Thoracic aorta (tissue), 2 donors: Measurements from ENCODE around the gene ODF4. TPM values are rescaled to one million over a fixed set of nuclear protein-coding genes. Genes with fewer than 3 reads are reported as not detected.

Experiments used
- ATAC-seq: fragments of 150-250 bp; one replicate; pipeline ENCODE4 v1.8.0; 2017; ENCODE audit warnings: low read depth; ENCODE audit not compliant: insufficient number of reproducible peaks, low FRiP score
- DNase-seq: peaks from one replicate; pipeline ENCODE4 v3.0.0-alpha.2; 2020; ENCODE audit warnings: low spot score
- H3K27ac ChIP-seq, 2 donors: fragments of 200-600 bp; sonication (generic); 1 replicate in 1 of 2; 2 replicates in 1 of 2; pipeline ENCODE4 v1.5.1; 2016; ENCODE audit warnings: mild to moderate bottlenecking in 2 of 2, moderate library complexity in 2 of 2
- H3K27me3 ChIP-seq: fragments of 200-600 bp; sonication (generic); replicated peaks from 2 replicates; pipeline ENCODE4 v1.6.0; 2016; ENCODE audit warnings: mild to moderate bottlenecking; ENCODE audit not compliant: insufficient read depth
- H3K36me3 ChIP-seq: fragments of 200-600 bp; sonication (generic); one replicate; pipeline ENCODE4 v1.5.1; 2016
- H3K4me1 ChIP-seq, 2 donors: fragments of 200-600 bp; sonication (generic); 1 replicate in 1 of 2; 2 replicates in 1 of 2; pipeline versions ENCODE4 v1.5.1 to v1.6.0; 2016; ENCODE audit warnings: low read depth in 2 of 2, mild to moderate bottlenecking in 1 of 2; ENCODE audit not compliant: control insufficient read depth in 1 of 2
- H3K4me3 ChIP-seq: fragments of 200-600 bp; sonication (generic); 2 replicates; pipeline ENCODE4 v1.5.1; 2016; ENCODE audit warnings: mild to moderate bottlenecking
- H3K9me3 ChIP-seq: fragments of 200-600 bp; sonication (generic); 2 replicates; pipeline ENCODE4 v1.5.1; 2016
- total RNA-seq, 2 donors: library from RNA; depleted of rRNA; stranded (reverse); fragments of >200 nt; gene quantifications; one replicate each; pipeline versions ENCODE4 v1.1.0 to v1.2.3, GENCODE V29; 2016
- TF ChIP-seq, protein P1 (sequence below): fragments of 200-600 bp; sonication (generic); IDR thresholded peaks from one replicate; pipeline ENCODE4 v1.5.1; 2019; ENCODE audit warnings: antibody characterized with exemption

The ODF4 gene
- total RNA-seq, 2 donors from 2014 or later = not detected

DNA sequence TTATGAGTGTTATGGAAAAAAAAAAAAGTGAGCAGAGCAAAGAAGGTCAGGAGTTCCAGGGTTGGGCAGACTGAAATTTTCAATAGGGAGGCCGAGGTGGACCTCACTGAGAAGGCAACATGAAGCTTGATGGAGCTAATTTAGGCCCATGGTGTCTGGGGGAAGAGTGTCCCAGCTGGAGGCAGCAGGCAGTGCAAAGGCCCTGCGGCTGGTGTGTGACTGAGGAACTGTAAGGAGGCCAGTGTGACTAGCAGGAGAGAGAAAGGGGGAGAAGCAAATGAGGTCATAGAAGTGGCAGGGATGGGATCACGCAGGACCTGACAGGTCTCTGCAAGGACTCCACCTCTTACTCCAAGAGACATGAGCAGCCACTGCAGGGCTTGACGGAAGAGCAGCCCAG, 19.4 kb upstream of the ODF4 start:
- ATAC-seq (no peak), DNase-seq (no peak)
- no peak overlapping the region for H3K27ac ChIP-seq
- TF ChIP-seq, protein P1, sequence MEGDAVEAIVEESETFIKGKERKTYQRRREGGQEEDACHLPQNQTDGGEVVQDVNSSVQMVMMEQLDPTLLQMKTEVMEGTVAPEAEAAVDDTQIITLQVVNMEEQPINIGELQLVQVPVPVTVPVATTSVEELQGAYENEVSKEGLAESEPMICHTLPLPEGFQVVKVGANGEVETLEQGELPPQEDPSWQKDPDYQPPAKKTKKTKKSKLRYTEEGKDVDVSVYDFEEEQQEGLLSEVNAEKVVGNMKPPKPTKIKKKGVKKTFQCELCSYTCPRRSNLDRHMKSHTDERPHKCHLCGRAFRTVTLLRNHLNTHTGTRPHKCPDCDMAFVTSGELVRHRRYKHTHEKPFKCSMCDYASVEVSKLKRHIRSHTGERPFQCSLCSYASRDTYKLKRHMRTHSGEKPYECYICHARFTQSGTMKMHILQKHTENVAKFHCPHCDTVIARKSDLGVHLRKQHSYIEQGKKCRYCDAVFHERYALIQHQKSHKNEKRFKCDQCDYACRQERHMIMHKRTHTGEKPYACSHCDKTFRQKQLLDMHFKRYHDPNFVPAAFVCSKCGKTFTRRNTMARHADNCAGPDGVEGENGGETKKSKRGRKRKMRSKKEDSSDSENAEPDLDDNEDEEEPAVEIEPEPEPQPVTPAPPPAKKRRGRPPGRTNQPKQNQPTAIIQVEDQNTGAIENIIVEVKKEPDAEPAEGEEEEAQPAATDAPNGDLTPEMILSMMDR = no peak
- H3K4me1 ChIP-seq = peaks cover 0 to 8% of the 10 kb centered on the region in 2 donors
- H3K4me3 ChIP-seq = no peak overlapping the region
- H3K36me3 ChIP-seq = no peaks in the 10 kb centered on the region
- H3K27me3 ChIP-seq = peaks cover 6% of the 10 kb centered on the region
- H3K9me3 ChIP-seq = no peaks in the 10 kb centered on the region

DNA sequence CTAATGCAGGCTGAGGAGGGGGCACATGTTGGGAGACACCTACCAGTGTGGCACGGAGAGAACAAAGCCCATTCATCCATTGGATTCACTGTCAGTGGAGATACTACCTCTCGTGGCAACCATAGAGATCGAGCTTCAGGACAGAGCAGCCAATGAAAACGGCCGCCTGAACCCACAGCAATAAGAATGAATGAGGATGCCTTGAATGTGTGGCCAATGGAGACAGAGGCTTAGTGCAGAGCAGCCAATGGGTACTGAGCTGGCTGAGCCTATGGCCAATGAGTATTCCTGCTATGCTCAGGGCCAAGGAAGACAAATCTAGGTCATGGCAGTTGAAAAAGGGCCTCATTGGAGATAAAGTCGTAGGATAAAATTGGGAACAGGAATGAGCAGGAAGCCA, 18.6 kb upstream of the ODF4 start:
- Histone ChIP-seq H3K4me3 (no peak overlapping the region), H3K27ac (no peak overlapping the region), H3K9me3 (no peaks in the 10 kb centered on the region), H3K4me1 (peaks cover 0 to under 1% of the 10 kb centered on the region in 2 donors), H3K36me3 (no peaks in the 10 kb centered on the region), H3K27me3 (peaks cover 6% of the 10 kb centered on the region)
- TF ChIP-seq, protein P1 = no peak
- DNase-seq (no peak), ATAC-seq (no peak)

DNA sequence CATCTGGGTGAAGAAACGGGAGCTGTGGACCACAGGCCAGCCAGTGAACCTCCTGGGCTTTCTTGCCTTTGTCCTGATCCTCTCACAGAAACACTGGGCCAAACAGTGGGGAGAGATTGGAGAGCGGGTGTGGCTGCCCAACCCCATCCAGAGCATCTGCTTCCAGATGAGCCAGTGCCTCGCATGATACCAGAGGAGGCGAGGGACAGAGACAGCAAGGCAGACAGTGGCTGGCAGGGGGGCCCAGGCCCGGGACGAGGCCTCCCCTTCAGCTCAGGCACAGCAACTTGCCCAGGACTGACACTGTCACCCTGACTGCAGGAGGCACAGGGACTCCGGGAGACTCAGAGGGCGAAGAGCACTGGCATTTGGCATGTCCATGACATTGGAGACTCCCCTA, 17.6 kb upstream of the ODF4 start:
- ATAC-seq (no peak), DNase-seq (no peak)
- no peak overlapping the region for H3K4me3 ChIP-seq
- no peak overlapping the region for H3K27ac ChIP-seq
- peaks cover under 1 to 9% of the 10 kb centered on the region in 2 donors for H3K4me1 ChIP-seq
- no peaks in the 10 kb centered on the region for H3K27me3 ChIP-seq
- H3K9me3 ChIP-seq = no peaks in the 10 kb centered on the region
- H3K36me3 ChIP-seq = no peaks in the 10 kb centered on the region
- TF ChIP-seq, protein P1 = no peak

DNA sequence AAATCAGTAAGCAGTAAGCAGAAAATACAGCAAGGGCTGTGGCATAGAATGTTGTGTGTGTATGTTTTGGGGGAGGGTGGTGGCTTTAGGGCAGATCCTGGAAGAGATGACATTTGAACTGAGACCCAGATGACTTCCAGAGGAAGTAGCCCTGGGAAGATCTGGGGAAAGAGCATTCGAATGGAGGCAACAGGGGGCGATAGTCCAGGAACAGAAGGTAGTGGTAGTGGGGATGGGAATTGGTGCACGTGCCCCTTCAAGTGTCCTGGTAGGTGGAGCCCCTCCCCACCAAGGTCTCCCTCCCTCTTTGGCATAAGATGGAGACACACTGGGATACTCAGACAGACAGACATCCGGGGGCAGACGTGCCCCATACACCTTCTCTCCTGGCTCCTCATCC, 15.5 kb upstream of the ODF4 start:
- Histone ChIP-seq H3K9me3 (no peaks in the 10 kb centered on the region), H3K4me3 (no peak overlapping the region), H3K4me1 (peaks cover 4 to 13% of the 10 kb centered on the region in 2 donors), H3K27me3 (no peaks in the 10 kb centered on the region), H3K36me3 (no peaks in the 10 kb centered on the region), H3K27ac (no peak overlapping the region)
- ATAC-seq = no peak
- TF ChIP-seq, protein P1 = no peak
- DNase-seq = no peak

DNA sequence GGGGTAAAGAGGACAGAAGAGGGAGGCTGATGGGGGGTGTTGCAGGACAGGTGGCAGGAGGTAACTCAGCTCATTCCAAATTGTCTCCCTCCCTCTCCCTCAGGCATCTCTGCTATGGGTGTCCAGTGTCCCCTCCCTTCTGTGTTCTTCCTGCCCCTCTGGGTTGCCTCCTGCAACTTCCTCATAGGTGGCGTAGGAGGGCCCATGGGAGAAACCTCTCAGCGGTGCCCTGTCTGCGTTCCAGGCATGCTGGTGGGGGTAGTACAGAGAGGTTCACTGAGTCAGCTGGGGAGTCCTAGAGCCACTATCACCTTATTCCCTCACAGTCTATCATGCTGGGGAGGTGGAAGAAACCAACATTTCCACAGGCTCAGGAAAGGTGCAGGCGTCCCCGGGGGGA, 14.7 kb upstream of the ODF4 start:
- no peak for ATAC-seq
- Histone ChIP-seq H3K27ac (no peak overlapping the region), H3K27me3 (no peaks in the 10 kb centered on the region), H3K9me3 (no peaks in the 10 kb centered on the region), H3K36me3 (no peaks in the 10 kb centered on the region), H3K4me3 (no peak overlapping the region), H3K4me1 (peaks cover 4 to 13% of the 10 kb centered on the region in 2 donors)
- TF ChIP-seq, protein P1 = no peak
- no peak for DNase-seq
